C4-2B (cell line): Measurements from ENCODE around the gene PLPP3.
A peak's percentile ranks its signal among the peaks of the same experiment; 100 is the strongest.

Experiments used
- H3K27ac ChIP-seq: fragments of 450-650 bp; 2 replicates; pipeline ENCODE4 v1.5.1; 2017
- ZFX ChIP-seq: fragments of 450-650 bp; IDR thresholded peaks from 2 replicates; pipeline ENCODE4 v1.6.1; 2017
- TF ChIP-seq, protein P1 (sequence below): fragments of 450-650 bp; conservative IDR thresholded peaks from 2 replicates; pipeline ENCODE4 v1.5.1; 2017; ENCODE audit warnings: mild to moderate bottlenecking

Gene PLPP3

DNA sequence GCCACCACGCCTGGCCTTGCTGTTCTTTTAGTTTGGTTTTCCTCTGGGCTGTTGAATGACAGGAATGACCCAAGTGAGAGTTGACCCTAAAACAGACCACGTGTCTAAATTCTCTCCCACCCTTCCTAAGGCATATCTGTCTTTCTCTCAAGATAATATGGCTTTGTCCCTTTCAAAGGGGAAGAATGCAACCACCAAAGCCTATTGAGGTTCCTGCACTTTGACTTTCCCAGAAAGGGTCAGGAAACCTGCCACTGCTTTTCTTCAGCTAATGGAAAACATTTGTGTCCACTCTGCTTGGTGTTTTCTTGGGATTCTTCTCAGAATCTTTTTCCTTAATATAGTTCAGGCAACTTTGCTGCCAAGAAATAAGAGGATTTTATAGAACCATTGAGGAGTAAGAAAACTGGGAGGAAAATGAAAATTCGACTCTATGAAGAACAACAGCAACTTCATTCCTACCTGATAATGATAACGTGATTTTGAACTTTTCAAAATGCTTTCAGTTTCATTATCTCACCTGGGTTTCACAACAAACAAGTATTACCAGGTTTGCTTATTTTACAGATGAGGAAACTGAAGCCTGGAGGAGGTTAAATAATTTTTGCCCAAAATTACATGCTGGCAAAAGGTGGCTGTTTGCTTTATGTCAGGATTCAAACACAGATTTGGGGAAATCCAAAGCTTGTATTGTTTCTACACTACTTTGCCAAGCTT is 6.9 kb downstream of the PLPP3 start:
- H3K27ac ChIP-seq: peak overlapping the region; percentile 49
- TF ChIP-seq ZFX: no peak
- TF ChIP-seq, protein P1, sequence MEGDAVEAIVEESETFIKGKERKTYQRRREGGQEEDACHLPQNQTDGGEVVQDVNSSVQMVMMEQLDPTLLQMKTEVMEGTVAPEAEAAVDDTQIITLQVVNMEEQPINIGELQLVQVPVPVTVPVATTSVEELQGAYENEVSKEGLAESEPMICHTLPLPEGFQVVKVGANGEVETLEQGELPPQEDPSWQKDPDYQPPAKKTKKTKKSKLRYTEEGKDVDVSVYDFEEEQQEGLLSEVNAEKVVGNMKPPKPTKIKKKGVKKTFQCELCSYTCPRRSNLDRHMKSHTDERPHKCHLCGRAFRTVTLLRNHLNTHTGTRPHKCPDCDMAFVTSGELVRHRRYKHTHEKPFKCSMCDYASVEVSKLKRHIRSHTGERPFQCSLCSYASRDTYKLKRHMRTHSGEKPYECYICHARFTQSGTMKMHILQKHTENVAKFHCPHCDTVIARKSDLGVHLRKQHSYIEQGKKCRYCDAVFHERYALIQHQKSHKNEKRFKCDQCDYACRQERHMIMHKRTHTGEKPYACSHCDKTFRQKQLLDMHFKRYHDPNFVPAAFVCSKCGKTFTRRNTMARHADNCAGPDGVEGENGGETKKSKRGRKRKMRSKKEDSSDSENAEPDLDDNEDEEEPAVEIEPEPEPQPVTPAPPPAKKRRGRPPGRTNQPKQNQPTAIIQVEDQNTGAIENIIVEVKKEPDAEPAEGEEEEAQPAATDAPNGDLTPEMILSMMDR: no peak

DNA sequence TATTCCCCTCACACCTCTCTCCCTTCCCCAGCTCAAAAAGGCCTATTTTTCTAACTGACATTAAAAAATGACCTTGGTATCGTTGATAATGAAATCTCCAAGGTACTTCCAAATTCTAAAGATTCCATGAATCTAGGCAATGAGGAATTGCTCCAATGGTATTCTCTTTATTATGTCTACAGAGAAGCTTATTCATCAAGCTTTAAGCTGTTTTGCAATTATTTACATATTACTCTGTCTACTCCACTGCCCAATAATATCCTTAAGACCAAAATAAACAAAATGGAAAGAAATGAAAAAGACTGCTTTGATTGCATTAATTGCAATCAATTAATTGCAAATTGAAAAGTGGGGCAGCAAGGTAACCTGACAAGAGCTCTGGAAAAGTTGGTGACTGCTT is 7.9 kb downstream of the PLPP3 start:
- TF ChIP-seq, protein P1: no peak
- TF ChIP-seq ZFX: no peak
- peak overlapping the region; percentile 63; the same call in 1 of the 2 replicates for H3K27ac ChIP-seq

DNA sequence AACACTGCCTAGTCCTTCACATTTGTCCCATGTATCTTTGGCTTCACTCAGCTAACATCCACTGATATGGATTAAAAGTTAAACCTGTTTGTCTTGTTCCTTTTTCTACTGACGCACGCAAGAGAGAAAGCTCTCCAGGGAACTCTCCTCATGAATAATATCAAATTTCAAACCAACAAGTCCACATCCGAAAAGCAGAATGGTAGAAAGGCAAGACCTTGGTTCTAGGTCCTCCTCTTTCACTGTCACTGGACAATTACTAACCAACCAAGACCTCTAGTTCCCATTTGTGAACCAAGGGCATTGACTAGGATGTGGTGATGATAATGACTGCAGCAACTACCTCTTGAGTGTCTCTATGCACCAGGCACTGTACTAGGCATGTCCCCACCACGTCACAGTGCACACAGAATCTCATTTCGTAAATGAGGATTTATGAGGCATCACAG is 8.4 kb downstream of the PLPP3 start:
- H3K27ac ChIP-seq: peak overlapping the region; percentile 63; the same call in 1 of the 2 replicates
- no peak for TF ChIP-seq ZFX
- TF ChIP-seq, protein P1: no peak

DNA sequence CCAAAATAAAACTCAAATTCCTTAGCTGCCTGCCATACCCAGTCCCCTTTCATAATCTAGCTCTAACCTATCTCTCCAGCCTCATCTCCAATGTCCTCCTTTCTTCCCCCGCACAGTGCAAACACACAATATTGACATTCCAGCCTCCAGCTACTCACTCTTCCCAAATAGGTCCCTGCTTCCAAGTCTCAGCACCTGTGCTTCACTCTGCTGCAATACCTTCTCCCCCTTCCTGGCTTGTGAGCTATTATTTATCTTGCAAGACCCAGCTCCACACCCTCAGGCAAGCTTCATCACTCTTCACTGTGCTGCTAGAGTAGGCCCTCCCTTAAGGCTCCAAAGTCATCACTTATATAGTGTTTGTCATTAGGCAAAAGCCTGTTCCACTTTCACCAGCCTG is 9.7 kb downstream of the PLPP3 start:
- peak overlapping the region; percentile 82 for H3K27ac ChIP-seq
- TF ChIP-seq, protein P1: no peak
- TF ChIP-seq ZFX: no peak

DNA sequence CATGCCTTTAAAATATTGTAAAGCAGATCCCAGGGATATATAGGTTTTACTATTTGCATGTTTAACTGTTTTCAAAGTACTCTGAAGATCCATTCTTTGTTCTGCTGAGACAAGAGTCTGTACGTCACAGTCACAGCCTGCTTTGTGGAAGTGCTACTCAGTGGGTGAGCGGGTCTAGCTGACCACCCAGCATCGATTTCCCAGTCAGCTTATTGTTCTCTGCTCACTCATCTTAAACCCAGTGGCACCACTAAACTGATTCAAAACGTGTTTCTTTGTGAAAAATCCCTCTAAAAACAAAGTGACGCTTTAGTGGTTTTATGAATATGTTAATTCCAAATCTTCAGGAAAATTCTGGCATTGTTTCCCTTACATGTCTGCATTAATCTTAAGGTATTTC is 12.4 kb downstream of the PLPP3 start:
- TF ChIP-seq, protein P1: no peak
- TF ChIP-seq ZFX: no peak
- no peak overlapping the region; the same call in 1 of the 2 replicates for H3K27ac ChIP-seq

DNA sequence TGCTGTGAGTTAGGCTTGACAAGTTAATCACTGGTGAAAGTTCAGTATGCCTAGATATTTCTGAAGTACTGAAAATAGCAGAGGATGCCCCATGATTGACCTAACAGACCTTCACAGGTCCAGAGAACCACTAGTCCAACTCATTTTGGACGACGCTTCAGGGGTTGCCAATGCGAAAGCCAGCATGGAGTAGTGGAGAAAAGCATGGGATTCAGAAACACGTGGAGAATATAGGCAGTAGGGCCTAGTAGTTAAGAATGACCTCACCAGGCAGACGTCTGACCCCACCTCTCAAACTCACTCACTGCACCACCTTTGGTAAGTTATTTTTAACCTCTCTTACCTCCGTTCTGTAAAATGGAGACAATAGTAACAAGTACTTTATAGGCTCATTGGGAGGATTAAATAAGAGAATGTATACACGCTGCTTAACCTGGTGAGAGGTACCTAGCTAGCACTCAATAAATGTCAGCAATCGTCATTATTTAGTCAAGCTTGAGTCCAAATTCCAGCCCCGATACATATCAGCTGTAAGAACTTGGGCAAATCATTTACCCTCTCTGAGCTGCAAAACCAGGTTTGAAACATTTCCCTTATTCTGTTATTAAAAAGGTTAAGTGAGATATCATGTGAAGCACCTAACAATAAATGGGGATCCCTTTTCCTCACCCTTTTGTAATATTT is 13.2 kb downstream of the PLPP3 start:
- no peak overlapping the region for H3K27ac ChIP-seq
- no peak for TF ChIP-seq ZFX
- TF ChIP-seq, protein P1: no peak

DNA sequence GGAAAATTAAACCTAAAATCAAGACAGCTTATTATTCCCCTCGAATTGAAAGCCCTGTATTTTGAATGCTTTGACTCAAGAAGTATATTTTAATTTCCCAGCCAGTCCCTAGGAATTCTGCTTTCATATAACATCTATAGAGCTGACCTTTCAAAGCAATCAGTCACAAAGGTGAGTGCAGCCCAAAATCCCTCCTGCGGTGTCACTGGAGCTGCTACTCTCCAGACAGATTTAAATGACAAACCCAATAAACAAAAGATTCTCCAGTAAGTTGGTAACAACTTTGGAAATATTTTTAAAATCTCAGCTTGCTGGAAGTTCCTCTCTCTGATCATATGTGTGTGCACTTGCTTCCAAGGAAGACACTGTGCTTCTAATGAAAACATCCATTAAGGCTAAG is 14.7 kb downstream of the PLPP3 start:
- H3K27ac ChIP-seq: no peak overlapping the region
- TF ChIP-seq ZFX: no peak
- TF ChIP-seq, protein P1: no peak
